C4-2B (cell line): ENCODE measurements around the gene GAB3.

Source experiments
- ZFX ChIP-seq: fragments of 450-650 bp; IDR thresholded peaks from 2 replicates; pipeline ENCODE4 v1.6.1; 2017
- TF ChIP-seq, protein P1 (sequence below): fragments of 450-650 bp; conservative IDR thresholded peaks from 2 replicates; pipeline ENCODE4 v1.5.1; 2017; ENCODE audit warnings: mild to moderate bottlenecking

DNA sequence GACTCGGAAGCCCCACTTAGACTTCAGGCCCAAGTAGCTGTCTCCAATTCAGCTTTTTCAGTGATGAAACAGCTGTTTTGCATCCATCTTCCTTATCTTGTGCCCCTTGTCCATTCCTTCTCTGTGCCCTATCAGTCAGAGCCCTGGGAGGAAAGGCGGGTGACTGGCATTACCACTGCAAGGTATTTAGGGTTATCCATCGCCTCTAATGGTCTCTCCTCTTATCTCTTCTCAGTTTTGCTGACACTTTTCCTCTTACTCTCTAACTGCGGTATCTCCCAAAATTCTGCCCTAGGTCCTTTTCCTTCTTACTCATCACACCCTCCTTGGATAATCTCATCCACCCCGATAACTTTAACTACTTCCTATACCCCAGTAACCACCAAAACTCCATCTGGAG is 13.7 kb downstream of the GAB3 start:
- TF ChIP-seq, protein P1, sequence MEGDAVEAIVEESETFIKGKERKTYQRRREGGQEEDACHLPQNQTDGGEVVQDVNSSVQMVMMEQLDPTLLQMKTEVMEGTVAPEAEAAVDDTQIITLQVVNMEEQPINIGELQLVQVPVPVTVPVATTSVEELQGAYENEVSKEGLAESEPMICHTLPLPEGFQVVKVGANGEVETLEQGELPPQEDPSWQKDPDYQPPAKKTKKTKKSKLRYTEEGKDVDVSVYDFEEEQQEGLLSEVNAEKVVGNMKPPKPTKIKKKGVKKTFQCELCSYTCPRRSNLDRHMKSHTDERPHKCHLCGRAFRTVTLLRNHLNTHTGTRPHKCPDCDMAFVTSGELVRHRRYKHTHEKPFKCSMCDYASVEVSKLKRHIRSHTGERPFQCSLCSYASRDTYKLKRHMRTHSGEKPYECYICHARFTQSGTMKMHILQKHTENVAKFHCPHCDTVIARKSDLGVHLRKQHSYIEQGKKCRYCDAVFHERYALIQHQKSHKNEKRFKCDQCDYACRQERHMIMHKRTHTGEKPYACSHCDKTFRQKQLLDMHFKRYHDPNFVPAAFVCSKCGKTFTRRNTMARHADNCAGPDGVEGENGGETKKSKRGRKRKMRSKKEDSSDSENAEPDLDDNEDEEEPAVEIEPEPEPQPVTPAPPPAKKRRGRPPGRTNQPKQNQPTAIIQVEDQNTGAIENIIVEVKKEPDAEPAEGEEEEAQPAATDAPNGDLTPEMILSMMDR: no peak
- TF ChIP-seq ZFX: no peak
